Measurements from ENCODE around the gene ANGPTL1. TPM values are rescaled to one million over a fixed set of nuclear protein-coding genes. Genes with fewer than 3 reads are reported as not detected.

The ANGPTL1 gene
- total RNA-seq, 4 donors from 2014 or later, result 77.8 to 286 (median 142) TPM

DNA sequence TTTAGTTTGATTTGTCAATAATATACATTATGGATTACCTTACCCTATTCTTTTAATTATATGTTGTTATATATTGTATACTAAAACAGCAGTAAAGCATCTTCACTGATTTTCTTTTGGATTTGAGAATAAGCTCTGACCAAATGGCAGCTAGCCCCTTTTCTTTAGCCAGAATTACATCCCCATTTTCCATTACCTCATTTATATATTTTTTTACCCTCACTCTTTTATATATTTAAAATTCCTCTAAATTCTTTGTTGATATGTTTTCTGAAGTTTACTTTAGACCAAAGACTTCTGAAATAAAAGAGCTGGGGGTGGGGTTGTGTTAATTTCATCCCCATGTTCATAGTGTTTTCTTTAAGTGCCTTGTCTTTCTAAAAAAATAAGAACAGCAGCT lies 24.6 kb downstream of the ANGPTL1 start:
- no peak for DNase-seq
- intact Hi-C loops (cut with DNase I; ENCODE audit: low total_unique reads), result no loop called here
- no peaks in the 10 kb centered on the region for H3K36me3 ChIP-seq
- H3K27ac ChIP-seq, result peak overlapping the region in 1 of 2 donors; percentile 12
- TF ChIP-seq, protein P1, sequence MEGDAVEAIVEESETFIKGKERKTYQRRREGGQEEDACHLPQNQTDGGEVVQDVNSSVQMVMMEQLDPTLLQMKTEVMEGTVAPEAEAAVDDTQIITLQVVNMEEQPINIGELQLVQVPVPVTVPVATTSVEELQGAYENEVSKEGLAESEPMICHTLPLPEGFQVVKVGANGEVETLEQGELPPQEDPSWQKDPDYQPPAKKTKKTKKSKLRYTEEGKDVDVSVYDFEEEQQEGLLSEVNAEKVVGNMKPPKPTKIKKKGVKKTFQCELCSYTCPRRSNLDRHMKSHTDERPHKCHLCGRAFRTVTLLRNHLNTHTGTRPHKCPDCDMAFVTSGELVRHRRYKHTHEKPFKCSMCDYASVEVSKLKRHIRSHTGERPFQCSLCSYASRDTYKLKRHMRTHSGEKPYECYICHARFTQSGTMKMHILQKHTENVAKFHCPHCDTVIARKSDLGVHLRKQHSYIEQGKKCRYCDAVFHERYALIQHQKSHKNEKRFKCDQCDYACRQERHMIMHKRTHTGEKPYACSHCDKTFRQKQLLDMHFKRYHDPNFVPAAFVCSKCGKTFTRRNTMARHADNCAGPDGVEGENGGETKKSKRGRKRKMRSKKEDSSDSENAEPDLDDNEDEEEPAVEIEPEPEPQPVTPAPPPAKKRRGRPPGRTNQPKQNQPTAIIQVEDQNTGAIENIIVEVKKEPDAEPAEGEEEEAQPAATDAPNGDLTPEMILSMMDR (IDR thresholded peaks at IDR 0.05), result no peak
- TF ChIP-seq POLR2A (IDR thresholded peaks at IDR 0.05), result no peak
- no peaks in the 10 kb centered on the region for H3K27me3 ChIP-seq
- peaks cover 0 to 4% of the 10 kb centered on the region in 2 donors for H3K4me1 ChIP-seq
- no peak overlapping the region for H3K4me3 ChIP-seq
- no peaks in the 10 kb centered on the region for H3K9me3 ChIP-seq

DNA sequence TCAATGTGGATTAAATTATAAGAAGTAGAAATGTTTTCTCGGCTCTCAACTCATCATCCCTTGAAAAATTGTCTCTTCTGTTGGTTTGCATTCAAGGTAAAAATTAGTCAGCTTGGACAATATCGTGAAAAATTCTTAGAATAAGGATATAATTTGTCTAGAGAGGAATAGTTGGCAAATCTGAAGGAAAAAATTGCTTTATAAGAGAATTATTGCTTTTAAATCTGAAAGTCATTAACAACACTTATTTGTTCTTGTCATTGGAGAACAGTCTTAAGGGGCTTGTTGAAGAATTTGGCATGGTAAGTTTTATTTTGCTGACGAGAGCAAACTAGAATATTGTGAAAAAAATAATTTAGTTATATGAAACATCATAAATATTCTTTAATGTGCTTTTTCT lies 26.4 kb downstream of the ANGPTL1 start:
- no peak for TF ChIP-seq POLR2A (IDR thresholded peaks at IDR 0.05)
- TF ChIP-seq, protein P1 (IDR thresholded peaks at IDR 0.05), result no peak
- H3K4me3 ChIP-seq, result no peak overlapping the region
- no peaks in the 10 kb centered on the region for H3K36me3 ChIP-seq
- H3K9me3 ChIP-seq, result no peaks in the 10 kb centered on the region
- intact Hi-C loops (cut with DNase I; ENCODE audit: low total_unique reads), result no loop called here
- no peak for DNase-seq
- H3K27me3 ChIP-seq, result no peaks in the 10 kb centered on the region
- H3K27ac ChIP-seq, result no peak overlapping the region
- peaks cover 0 to 4% of the 10 kb centered on the region in 2 donors for H3K4me1 ChIP-seq

DNA sequence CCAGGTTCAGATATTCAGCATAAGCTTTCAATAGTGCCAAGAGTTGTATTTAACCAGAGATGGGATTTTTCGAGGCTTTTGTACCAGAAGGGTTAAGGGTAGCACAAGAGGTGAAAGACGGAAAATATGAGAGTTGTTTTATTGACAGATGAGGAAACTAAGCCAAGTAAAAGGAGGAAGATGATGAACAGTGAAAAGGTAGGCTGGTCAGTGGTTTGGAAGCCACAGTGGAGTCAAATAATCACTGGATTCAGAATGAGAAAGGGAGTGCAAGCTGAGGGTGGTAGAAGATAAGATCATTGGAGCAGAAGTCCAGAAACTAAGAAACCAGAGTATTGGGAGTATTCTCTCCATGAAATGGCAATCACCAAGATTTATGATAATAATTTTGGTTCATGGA lies 45.7 kb downstream of the ANGPTL1 start:
- no peaks in the 10 kb centered on the region for H3K9me3 ChIP-seq
- intact Hi-C loops (cut with DNase I; ENCODE audit: low total_unique reads), result no loop called here
- H3K27me3 ChIP-seq, result no peaks in the 10 kb centered on the region

DNA sequence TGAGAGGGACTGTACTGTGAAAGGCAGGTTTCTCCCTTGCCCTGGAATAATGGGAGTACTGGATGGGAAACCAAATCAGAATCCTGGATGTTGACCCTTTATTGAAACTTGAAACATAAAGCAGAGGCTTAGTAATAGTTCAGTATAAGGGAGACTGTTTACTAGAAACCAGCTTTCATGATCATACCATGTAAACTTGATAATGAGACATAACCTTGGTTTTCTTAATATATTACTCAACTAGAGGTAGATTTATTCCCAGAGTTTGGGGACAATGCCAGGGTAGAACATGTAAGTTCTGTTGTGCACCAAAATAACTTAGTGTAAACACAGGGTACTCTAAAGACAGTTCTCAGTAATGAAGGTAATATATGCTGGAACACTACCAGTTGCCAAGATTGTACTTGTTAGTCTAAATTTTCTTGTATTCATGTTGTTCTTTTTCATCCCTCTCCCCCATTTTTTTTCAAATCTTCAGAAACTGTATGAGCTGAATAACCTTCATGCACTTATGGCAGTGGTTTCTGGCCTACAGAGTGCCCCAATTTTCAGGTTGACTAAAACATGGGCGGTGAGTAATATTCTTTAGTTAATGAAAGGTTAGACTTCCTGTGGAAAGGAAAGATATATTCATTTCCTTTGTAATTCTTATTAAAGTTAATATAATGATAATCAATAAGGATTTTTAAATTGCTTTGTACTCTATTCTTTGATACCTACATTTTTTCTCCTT lies 49.6 kb downstream of the ANGPTL1 start:
- no peak for TF ChIP-seq POLR2A (IDR thresholded peaks at IDR 0.05)
- TF ChIP-seq, protein P1 (IDR thresholded peaks at IDR 0.05), result no peak

More for the DNA sequence above, 45.7 kb downstream of the ANGPTL1 start:
- no peak for DNase-seq
- Histone ChIP-seq H3K4me1 (no peaks in the 10 kb centered on the region), H3K36me3 (no peaks in the 10 kb centered on the region), H3K27ac (no peak overlapping the region), H3K4me3 (no peak overlapping the region)
- TF ChIP-seq, protein P1 (IDR thresholded peaks at IDR 0.05), result no peak
- no peak for TF ChIP-seq POLR2A (IDR thresholded peaks at IDR 0.05)

DNA sequence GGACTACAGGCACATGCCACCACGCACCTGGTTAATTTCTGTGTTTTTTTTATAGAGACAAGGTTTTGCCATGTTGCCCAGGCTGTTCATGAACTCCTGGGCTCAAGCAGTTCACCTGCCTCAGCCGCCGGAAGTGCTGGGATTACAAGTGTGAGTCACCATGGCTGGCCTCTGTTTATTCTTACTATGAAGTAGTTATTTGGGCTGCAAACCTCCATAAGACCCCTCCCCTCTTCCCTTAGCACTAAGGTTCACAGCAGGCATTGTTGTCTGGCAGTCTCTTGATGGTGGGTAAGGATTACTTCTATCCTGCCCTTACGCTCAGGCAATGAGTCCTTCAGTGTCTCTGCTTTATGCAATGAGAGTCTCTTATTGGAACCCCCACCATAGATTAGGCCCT lies 51.8 kb downstream of the ANGPTL1 start:
- TF ChIP-seq POLR2A (IDR thresholded peaks at IDR 0.05), result no peak
- TF ChIP-seq, protein P1 (IDR thresholded peaks at IDR 0.05), result no peak
- Histone ChIP-seq H3K27me3 (no peaks in the 10 kb centered on the region), H3K4me1 (no peaks in the 10 kb centered on the region), H3K36me3 (no peaks in the 10 kb centered on the region), H3K9me3 (no peaks in the 10 kb centered on the region), H3K27ac (peak overlapping the region; percentile 31 to 51), H3K4me3 (no peak overlapping the region)
- intact Hi-C loops (cut with DNase I; ENCODE audit: low total_unique reads), result loop anchor here (10.0 kb wide), 1 partner anchor 186 kb away; no protein-coding TSS in a partner anchor
- DNase-seq, result no peak

More for the DNA sequence above, 49.6 kb downstream of the ANGPTL1 start:
- Histone ChIP-seq H3K4me3 (no peak overlapping the region), H3K27me3 (no peaks in the 10 kb centered on the region), H3K4me1 (no peaks in the 10 kb centered on the region), H3K36me3 (no peaks in the 10 kb centered on the region), H3K9me3 (no peaks in the 10 kb centered on the region), H3K27ac (no peak overlapping the region)
- intact Hi-C loops (cut with DNase I; ENCODE audit: low total_unique reads), result no loop called here
- DNase-seq, result no peak
